Fibroblast of the conjunctiva (primary cell): ENCODE data around the gene ZDHHC3.

ENCODE experiments used
- DNase-seq: peaks from one replicate; pipeline ENCODE4 v3.0.0-alpha.2; 2010; ENCODE audit warnings: low read depth

The ZDHHC3 gene

DNA sequence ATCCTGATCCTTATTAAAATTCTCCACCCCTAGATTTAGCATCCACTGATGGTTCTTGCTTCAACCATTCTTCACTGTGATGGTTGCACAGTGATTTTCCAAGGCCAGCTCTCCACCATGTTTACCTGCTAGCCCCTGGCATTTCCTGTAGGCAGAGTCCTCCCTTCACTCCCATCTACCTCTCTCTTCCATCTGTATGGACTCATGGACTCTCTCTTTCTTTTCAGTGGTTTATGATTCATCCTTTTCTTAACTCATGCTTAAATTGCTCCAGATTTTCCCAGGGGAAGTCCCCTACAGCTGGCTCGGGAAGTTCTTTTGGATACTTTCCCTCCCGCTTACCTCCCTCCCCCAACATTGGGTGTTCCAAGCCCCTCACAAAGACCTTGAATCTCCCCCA, 82.9 kb downstream of the ZDHHC3 start:
- peak; percentile 47 for DNase-seq

DNA sequence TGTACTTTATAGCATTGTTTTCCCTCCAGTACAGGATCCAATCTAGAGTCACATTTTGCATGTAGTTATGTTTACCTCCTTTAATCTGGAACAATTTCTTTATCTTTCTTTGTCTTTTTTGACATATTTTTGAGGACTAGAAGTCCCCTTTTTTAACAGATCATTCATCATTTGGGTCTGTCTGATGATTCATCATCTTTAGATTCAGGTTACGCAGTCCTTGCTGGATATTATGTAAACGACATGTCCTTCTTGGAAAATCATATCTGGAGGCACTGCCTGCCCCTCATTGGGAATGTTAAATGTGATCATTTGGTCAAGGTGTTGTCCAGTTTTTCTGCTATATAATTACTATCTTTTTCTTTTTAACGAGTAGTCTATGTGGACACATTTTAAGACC, 83.3 kb downstream of the ZDHHC3 start:
- DNase-seq: no peak

DNA sequence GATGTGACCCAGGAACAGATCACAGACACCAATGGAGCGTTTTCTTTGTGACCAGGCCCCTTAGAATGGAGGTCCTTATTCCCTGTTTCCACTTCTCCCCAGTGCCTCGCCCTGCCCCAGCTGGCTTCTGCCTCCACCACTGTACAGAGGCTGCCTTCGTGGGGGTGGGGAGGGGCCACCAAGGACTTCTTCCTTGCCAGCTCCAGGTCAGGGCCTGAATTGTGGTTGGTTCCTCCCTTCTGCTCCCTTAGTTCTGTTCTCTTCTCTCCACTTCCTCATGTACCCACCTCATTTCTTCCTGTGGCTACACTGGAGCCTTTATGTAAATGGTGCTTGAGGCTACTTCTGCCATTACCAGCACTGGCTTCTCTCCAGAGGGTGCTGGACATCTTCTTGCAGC, 85.1 kb downstream of the ZDHHC3 start:
- no peak for DNase-seq

DNA sequence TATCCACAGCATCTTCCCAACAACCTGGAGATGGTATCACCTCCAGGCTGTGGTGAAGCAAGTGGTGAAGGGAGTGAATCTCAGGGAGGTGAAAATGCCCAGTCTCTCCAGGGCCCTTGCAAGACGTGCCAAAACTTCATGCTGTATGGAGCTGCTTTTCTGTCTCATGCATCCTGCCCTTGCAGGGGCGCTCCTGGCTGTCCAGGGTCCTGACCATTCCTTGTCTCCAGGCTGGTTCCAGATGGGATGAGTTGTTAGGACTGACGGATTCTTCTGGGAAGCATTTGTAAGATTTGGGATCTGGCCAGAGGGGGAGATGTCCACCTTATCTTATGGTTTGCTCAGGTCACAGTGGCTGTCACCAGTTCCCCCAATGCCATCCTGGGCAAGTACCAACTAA, 85.7 kb downstream of the ZDHHC3 start:
- no peak for DNase-seq

DNA sequence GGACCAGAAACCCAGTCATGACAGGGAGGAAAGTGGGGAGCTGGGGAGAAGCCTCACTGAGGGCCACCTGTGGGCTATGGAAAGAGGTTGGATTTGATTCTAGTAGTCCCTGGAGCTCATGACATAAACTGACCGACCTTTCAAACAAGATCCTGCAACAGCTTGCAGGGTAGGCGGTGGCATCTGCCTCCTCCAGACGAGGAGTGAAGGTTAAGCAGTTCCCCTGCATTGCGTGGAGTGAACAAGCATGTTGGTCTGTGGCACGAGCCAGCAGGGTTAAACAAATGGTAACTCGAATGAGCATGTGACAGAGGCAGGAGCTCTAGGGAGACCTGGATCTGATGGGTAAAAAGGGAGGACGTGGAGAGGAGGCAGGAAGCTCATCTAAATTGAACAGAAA, 88.9 kb downstream of the ZDHHC3 start:
- DNase-seq: no peak

DNA sequence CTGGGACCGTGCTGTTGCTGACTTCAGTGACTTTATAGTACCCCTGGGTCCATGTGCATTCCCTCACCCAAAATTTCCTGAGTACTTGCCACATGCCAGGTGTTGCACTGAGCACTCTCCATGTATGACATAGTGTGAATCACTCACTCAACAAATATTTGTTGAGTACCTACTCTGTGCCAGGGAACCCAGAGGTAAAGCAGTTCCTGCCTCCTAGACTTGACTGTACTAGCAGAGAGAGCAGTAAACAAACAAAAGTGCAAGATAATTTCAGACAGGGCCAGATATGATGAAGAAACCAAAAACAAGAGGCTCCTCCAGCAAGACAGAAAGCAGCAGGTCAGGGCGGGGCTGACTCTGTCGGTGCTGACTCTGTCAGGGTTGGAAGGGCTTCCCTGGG, 89.4 kb downstream of the ZDHHC3 start:
- DNase-seq: no peak

DNA sequence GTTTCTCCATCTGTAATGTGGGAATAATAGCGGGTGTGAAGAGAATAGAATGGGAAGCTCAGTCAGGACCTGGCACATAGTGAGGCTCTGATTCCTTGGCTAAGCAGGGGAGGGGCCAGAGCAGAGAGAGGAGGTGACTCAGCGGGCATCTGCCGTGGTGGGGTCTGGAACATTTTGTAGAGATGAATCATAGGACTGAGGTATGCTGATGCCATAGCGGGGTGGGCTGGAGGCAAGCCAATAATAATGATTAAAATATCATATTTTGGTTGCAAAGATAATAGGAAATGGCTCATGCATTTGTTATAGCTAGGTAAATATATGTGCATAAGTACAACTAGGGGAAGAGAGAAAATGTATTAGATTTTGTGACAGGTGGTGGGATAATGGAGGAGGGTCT, 90.4 kb downstream of the ZDHHC3 start:
- peak; percentile 87 for DNase-seq

DNA sequence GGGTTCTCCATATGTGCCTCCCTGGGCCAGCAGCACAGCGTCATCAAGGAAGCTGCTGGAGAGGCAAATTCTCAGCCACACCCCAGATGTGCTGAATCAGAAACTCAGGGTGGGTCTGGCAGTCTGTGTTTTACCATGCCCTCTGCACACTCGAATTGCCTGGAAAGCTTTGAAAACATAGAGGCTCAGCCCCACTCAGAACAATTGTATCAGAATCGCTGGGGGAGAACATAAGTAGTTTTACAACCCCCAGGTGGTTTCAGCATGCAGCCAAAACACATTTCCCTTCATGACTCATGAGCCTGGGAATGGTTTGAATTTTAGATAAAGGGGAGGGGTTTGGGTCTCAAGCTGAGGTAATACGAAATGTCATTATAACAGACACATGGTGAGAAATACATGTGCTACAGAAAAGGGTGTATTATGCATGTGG, 92.0 kb downstream of the ZDHHC3 start:
- DNase-seq: peak; percentile 93

DNA sequence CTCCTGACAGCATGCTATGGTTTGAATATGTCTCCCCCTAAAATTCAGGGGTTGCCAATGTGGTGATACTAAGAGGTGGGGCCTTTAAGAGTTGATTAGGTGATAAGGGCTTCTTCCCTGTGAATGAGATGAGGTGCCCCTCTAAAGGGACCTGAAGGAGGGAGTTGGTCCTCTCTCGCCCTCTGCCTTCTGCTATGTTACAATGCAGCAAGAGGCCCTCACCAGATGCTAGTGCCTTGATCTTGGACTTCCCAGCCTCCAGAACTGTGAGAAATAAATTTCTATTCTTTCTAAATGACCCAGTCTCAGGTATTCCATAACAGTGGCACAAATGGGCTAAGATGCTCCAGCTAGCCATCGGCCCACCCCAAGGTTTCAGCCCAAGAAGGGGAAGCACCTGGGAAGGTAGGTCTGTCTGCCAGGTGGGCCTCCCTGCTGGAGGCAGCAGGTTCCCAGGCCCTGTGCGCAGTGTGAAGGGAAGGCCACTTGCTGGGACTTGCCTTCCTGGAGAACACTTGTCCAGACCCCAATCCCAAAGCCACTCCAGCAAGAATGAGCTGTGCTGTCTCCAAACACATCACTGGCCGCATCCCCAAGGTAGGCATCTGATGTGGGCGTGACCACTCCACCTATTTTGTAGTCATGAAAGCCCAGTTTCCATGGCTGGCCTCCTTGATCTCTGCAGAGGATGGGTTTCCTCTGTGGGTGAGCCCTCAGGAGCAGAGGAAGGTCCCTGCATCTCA, 92.6 kb downstream of the ZDHHC3 start:
- DNase-seq: no peak

DNA sequence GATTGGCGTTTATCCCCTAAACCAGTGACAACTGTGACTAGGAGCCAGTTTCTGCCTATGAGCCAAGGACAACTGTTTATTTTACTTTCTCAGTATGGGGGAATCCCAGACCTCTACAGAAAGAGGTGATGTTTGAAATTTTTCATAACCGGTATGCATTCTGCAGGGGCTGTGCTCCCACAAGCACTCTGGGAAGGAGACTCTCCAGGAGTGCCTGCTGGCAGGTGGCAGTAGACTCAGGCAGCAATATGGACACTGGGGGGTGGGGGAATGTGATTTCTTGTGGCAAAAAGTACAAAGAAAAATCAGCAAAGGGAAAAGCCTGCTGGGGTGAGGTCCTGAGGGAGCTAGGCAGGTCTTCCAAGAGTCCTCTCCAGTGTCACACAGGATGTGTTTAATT, 95.7 kb downstream of the ZDHHC3 start:
- DNase-seq: no peak

DNA sequence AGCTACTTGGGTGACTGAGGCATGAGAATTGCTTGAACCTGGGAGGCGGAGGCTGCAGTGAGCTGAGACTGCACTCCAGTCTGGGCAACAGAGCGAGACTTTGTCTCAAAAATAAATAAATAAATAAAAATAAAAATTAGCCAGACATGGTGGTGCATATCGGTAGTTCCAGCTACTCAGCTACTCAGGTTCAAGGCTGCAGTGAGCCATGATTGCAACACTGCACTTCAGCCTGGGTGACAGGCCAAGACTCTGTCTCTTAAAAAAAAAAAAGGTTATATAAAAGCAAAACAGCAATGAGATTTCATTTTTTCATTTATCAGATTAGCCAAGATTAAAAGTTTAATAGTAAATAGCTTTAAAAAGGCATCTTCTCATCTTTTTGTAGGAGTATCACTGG, 98.6 kb downstream of the ZDHHC3 start:
- DNase-seq: no peak

DNA sequence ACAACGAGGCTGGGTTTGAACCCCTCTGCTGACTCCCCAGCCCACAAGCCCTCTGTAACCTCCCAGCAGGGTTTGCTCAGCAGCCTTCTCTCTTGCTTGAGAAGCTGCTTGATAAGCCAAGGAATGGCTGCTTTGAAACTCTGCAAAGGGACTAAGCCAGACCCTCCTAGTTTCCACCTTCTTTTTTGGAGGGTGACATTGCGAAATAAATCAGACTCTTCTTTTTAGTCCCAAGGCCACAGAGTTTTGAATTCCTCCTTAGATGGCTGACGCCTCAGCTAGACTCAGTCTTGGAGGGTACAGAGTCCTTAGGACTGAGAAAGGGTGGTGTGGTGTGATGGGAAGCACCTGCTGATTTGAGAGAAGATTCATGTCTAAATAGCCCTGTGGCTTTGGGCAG, 100.4 kb downstream of the ZDHHC3 start:
- DNase-seq: no peak
